SKM-1 treated with dmso at 0.1 percent for 144 hours (cell line): Measurements from ENCODE around the gene MYO3A.

Experiments
- DNase-seq: peaks from one replicate; lab custom pipeline; 2025; ENCODE audit not compliant: unreplicated experiment; lab: John Stamatoyannopoulos, UW

The MYO3A gene

DNA sequence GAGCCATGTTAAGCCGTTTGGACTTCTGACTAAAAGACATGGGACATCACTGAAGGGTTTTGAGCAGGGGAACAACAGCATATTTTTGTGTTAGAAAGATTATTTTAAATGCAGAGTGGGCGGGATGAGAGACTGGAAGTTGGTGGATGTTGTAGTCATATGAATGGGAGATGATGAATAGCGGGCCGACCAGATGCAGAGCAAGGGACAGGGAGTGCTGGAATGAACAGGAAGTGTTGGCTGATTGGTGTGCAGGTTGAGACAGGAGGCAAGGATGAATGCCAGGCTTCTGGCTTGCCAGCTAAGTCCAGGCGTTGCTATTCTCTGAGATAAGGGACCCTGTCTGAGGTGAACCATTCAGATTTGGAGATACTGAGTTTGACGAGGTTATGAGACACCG is 320.6 kb downstream of the MYO3A start:
- no peak for DNase-seq

DNA sequence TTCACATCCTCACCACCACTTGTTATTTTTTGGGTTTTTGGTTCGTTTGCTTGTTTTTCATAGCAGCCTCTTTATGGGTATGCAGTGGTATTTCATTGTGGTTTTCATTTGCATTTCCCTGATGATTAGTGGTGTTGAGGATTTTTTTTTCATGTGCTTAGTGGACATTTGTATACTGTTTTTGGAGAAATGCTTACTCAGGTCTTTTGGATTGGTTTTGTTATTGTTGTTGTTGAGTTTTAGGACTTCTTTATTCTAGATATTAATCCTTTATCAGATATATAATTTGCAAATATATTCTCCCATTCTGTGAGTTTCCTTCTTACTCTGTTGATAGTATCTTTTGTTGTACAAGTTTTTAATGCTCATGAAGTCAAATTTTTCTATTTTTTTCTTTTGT is 325.3 kb downstream of the MYO3A start:
- no peak for DNase-seq
